Effector memory CD4-positive, alpha-beta T cell (primary cell): ENCODE results near the gene FGF12.
A peak's percentile ranks its signal among the peaks of the same experiment; 100 is the strongest.

Source experiments
- DNase-seq, 3 donors: peaks; one replicate each; pipeline ENCODE4 v3.0.0-alpha.2; 2020
- H3K27ac ChIP-seq: 2 replicates; pipeline ENCODE4 v1.7.0; 2013; ENCODE audit warnings: mild to moderate bottlenecking, low read length, moderate library complexity; ENCODE audit not compliant: insufficient read depth, poor library complexity, severe bottlenecking
- H3K27me3 ChIP-seq: replicated peaks from 2 replicates; pipeline ENCODE4 v1.7.0; 2013; ENCODE audit warnings: mild to moderate bottlenecking, low read length; ENCODE audit not compliant: insufficient read depth, control insufficient read depth, poor library complexity, severe bottlenecking
- H3K36me3 ChIP-seq: 2 replicates; pipeline ENCODE4 v1.7.0; 2013; ENCODE audit warnings: mild to moderate bottlenecking, low read length, moderate library complexity; ENCODE audit not compliant: control insufficient read depth, insufficient read depth
- H3K4me1 ChIP-seq: 2 replicates; pipeline ENCODE4 v1.7.0; 2013; ENCODE audit warnings: low read length, mild to moderate bottlenecking; ENCODE audit not compliant: control insufficient read depth, insufficient read depth, poor library complexity, severe bottlenecking
- H3K4me3 ChIP-seq: 2 replicates; pipeline ENCODE4 v1.7.0; 2013; ENCODE audit warnings: low read length, low read depth, mild to moderate bottlenecking; ENCODE audit not compliant: insufficient read depth, poor library complexity, severe bottlenecking
- H3K9me3 ChIP-seq: 2 replicates; pipeline ENCODE4 v1.7.0; 2013; ENCODE audit warnings: mild to moderate bottlenecking, low read length, moderate library complexity; ENCODE audit not compliant: control insufficient read depth

The FGF12 gene

DNA sequence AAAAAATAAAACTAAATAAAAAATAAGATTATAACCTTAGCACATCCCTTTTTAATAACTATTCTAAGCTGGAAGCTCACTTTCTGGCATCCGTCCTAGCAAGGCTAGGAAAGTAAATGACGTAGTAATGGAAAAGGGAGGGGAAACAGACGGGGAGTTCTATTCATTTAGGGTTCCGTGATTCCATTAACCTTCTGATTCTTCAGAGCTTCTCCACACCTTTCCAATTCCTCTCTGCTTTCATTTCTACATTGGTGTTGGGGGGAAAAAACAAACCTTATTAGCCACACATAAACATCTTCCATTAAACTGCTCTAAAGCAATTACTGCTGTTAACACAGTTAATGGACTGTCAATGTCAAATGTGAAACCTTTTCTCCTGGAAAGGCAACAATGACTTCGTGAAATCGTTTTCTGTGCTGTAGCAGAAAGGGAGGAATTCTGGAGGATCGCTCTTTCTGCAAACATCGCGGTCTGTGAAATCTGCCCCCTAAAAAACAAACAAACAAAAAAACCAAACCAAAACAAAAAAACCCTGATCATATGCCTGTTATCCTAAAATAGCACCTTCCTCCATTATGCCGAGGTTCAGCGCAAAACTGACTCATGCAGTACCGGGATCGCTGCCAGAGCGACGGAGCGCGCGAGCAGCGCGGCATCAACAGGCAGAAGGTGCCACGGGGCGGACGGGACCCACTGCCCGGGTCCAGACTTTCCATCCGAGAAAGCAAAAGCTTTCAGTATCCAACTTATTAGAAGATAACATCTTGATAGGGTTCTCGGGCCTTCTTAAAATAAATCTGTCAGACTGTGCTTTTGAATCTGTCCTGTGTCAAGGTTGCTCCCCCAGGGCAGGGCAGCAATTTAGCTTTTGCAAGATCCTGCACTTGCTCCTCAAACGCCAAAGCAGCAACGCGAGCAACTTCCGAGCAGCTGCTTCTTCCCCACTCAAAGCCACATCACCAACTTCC is 156.2 kb downstream of the FGF12 start:
- Histone ChIP-seq H3K4me1 (peaks cover 3% of the 10 kb centered on the region), H3K9me3 (no peaks in the 10 kb centered on the region), H3K27me3 (no peaks in the 10 kb centered on the region), H3K4me3 (no peak overlapping the region), H3K36me3 (no peaks in the 10 kb centered on the region), H3K27ac (no peak overlapping the region)
- DNase-seq, result no peak

DNA sequence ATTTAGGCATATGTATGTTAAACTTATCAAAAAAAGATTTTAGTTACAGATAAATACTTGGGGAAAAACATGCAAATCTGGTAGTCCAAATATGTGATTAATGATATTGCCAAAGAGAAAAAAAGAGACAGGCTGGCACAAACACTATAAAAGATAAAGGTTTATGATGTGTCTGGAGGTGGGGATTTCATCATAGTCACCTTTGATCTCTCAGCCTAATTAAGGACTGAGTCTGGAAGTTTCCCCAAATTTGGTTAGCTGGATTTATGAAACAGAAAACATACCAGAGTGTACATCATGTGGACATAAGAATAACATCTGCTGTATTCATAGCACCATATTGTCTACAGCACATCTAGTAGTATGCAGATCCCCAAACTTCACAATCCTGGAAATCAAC is 157.0 kb downstream of the FGF12 start:
- H3K4me1 ChIP-seq, result peaks cover 3% of the 10 kb centered on the region
- no peaks in the 10 kb centered on the region for H3K36me3 ChIP-seq
- no peaks in the 10 kb centered on the region for H3K27me3 ChIP-seq
- H3K9me3 ChIP-seq, result no peaks in the 10 kb centered on the region
- H3K4me3 ChIP-seq, result no peak overlapping the region
- no peak overlapping the region for H3K27ac ChIP-seq
- no peak for DNase-seq

DNA sequence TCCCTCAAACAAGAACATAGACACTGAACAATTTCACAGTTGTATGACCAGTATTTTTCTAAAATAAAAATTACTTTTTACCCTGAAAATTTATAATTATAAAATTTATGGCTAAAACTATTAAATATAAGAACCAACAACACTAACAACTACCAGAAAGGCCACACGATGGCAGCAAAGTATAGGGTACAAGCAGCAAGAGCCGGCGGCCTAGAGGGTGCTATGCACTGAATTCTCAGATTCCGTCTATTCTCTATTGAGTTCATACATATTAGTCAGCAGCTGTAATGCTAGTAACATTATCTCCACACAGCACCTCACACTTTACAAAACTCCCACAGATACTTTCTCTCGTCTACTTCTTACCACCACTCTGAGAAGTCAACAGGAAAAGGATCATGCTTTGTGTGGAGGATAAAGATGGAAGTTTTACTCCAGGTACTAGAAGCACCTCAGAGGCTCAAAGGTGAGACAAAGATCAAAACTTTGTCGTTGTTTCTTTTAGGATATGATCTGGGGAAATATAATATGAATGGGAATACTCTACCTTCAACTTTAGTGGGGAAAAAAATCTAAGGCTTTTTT is 160.5 kb downstream of the FGF12 start:
- Histone ChIP-seq H3K27ac (no peak overlapping the region), H3K4me1 (peaks cover 3% of the 10 kb centered on the region)
- DNase-seq, result peak in 2 of 3 donors; percentile 12 to 40

DNA sequence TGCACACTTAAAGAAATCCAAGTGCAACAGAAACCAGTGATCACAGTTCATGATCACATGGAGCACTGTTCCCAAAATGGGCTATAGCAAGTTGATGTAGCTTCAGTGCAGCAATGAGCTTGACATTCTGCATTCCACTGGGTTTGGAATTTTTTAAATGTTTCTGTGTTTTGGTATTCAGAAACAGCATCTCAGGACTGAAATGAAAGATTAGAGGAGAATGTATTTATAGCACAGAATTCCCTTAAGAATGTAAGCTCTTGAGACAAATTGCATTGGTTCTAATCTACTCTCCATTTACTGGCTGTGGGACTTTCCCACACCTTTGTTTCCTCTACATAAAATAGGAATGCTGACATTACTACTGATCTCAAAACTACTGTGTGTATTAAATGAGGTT is 162.7 kb downstream of the FGF12 start:
- DNase-seq, result no peak

More for the DNA sequence above, 160.5 kb downstream of the FGF12 start:
- no peak overlapping the region for H3K4me3 ChIP-seq
- H3K36me3 ChIP-seq, result no peaks in the 10 kb centered on the region
- no peaks in the 10 kb centered on the region for H3K27me3 ChIP-seq
- H3K9me3 ChIP-seq, result no peaks in the 10 kb centered on the region

DNA sequence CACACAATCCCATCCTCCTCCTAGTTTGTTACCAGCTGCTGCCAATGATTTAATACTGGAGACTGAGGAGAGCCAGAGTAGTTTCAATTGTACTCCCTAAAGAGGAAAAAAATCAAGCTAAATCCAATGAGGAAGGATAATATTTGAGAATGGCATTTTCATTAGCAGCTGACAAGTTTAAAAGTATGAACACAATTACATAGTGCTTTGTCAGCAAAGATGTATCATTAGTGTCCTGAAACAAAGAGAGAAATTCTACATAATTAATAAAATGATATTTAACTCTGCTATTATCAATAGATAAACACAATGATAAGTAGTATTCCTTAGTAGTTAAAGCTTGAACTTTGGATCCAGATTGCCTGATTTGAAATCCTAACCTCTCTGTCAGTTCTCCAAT is 163.9 kb downstream of the FGF12 start:
- DNase-seq, result no peak
- no peaks in the 10 kb centered on the region for H3K36me3 ChIP-seq

More for the DNA sequence above, 162.7 kb downstream of the FGF12 start:
- no peak overlapping the region for H3K27ac ChIP-seq
- H3K9me3 ChIP-seq, result no peaks in the 10 kb centered on the region
- no peak overlapping the region for H3K4me3 ChIP-seq
- no peaks in the 10 kb centered on the region for H3K36me3 ChIP-seq
- H3K4me1 ChIP-seq, result no peaks in the 10 kb centered on the region
- no peaks in the 10 kb centered on the region for H3K27me3 ChIP-seq

DNA sequence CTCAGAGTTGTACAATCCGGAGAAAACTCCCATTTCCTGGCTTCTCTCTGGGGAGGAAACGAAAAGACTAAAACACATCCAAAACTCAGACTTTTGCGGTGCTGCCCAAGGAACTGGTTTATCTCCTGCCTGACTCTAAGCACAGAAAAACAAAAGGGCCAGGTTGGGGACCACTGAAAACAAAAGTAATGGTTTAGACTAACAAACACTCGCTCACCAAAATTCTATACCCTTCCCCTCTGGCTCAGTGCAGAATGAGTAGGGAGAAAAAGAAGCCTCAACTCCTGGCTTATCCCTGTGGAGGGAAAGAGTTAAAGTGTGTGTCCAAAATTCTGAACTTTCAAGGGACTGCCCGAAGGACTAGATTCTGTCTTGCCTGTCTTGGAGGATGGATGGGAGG is 173.6 kb downstream of the FGF12 start:
- Histone ChIP-seq H3K27ac (no peak overlapping the region), H3K9me3 (no peaks in the 10 kb centered on the region), H3K27me3 (no peaks in the 10 kb centered on the region), H3K4me3 (no peak overlapping the region), H3K4me1 (no peaks in the 10 kb centered on the region), H3K36me3 (no peaks in the 10 kb centered on the region)
- DNase-seq, result no peak

More for the DNA sequence above, 163.9 kb downstream of the FGF12 start:
- Histone ChIP-seq H3K27ac (no peak overlapping the region), H3K27me3 (no peaks in the 10 kb centered on the region), H3K9me3 (no peaks in the 10 kb centered on the region), H3K4me3 (no peak overlapping the region), H3K4me1 (no peaks in the 10 kb centered on the region)

DNA sequence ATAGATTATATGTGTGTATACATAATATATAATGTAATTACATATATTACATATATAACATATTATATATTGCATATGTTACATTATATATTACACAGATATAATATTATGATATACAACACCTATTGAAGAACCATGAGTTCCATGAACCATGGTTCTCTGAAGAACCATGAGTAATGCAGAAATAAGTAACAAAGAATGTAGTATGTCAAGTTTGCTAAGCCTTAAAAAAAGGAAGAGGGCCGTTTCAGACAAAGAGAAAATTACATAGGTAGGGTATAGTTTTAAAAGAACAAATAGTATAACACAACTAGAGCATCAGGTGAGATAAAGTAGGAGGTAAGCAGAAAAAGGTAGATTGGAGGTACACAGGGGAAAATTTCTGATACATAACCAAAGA is 177.0 kb downstream of the FGF12 start:
- no peaks in the 10 kb centered on the region for H3K9me3 ChIP-seq
- no peak for DNase-seq
- H3K36me3 ChIP-seq, result no peaks in the 10 kb centered on the region
- no peak overlapping the region for H3K4me3 ChIP-seq
- H3K27ac ChIP-seq, result no peak overlapping the region
- H3K27me3 ChIP-seq, result no peaks in the 10 kb centered on the region
- H3K4me1 ChIP-seq, result no peaks in the 10 kb centered on the region

DNA sequence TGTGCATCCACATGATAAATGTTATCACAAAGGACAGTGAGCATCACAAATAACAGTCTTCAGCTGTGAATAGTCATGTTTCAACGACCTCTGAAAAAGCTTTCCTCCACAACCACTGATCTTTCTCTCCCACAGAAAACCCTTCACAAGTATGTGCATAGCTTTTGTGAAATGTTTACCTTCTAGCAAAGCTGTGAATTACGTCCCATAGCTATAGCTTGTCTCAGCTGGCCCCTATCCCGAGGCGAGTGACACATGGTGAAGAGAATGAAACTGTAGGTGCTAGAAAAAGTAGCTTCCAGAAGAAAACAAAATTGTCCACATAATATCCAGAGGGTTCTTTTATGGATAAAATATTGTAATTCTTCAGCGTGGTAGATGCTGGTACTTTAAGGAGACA is 182.0 kb downstream of the FGF12 start:
- no peak overlapping the region for H3K4me3 ChIP-seq
- H3K9me3 ChIP-seq, result no peaks in the 10 kb centered on the region
- no peak for DNase-seq
- H3K27ac ChIP-seq, result no peak overlapping the region
- no peaks in the 10 kb centered on the region for H3K27me3 ChIP-seq
- no peaks in the 10 kb centered on the region for H3K36me3 ChIP-seq
- no peaks in the 10 kb centered on the region for H3K4me1 ChIP-seq

DNA sequence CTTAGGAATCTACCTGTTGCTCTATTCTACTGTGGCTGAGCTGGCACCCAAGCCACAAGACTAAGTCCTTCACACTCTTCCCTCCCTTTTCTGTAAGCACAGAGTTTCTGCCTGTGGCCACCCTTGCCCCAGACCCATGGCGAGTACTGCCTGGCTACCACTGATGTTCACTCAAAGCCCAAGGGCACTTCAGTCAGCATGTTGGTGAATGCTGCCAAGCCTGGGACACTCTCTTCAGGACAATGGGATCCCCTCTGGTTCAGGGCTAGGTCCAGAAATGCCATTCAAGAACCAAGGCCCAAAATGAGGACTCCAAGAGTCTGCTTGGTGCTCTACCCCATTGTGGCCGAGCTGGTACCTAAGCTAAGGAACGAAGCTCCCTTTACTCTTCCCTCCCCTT is 184.2 kb downstream of the FGF12 start:
- no peak for DNase-seq
- no peaks in the 10 kb centered on the region for H3K27me3 ChIP-seq
- no peaks in the 10 kb centered on the region for H3K9me3 ChIP-seq
- H3K4me1 ChIP-seq, result no peaks in the 10 kb centered on the region
- no peaks in the 10 kb centered on the region for H3K36me3 ChIP-seq
- H3K27ac ChIP-seq, result no peak overlapping the region
- H3K4me3 ChIP-seq, result no peak overlapping the region

DNA sequence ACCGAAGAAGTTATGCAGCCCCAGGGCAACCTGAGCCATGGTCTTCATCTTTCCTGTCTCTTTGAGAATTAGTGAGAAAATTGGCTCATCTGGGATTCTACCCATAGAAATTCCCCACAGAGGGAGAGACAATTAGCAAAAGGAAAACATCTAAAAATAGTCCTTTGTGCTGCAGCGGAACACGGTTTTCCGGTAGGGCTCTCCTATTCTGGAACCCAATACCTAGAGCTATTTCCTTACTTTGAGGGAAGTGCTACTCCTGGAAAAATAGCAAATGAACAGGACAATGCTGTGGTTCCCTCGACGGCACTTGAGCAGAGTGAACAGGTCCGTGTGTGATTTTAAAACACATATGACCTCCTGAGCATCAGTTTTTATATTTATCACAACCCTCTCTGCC is 210.5 kb downstream of the FGF12 start:
- H3K4me1 ChIP-seq, result no peaks in the 10 kb centered on the region
- H3K4me3 ChIP-seq, result no peak overlapping the region
- no peaks in the 10 kb centered on the region for H3K36me3 ChIP-seq
- H3K27me3 ChIP-seq, result no peaks in the 10 kb centered on the region
- H3K27ac ChIP-seq, result no peak overlapping the region
- no peaks in the 10 kb centered on the region for H3K9me3 ChIP-seq
- no peak for DNase-seq
